ENCODE results near the gene RAB11FIP4.

RAB11FIP4 gene

GRCh38 chr17:31386542-31387075 is 4.9 kb upstream of the RAB11FIP4 start:
- in situ Hi-C loops (cut with MboI; ENCODE audit: low sequenced_read_pairs), result no loop called here

GRCh38 chr17:31387438-31387837 is 4.0 kb upstream of the RAB11FIP4 start:
- in situ Hi-C loops (cut with MboI; ENCODE audit: low sequenced_read_pairs), result no loop called here

GRCh38 chr17:31388351-31388750 is 3.1 kb upstream of the RAB11FIP4 start:
- in situ Hi-C loops (cut with MboI; ENCODE audit: low sequenced_read_pairs), result no loop called here

DNA sequence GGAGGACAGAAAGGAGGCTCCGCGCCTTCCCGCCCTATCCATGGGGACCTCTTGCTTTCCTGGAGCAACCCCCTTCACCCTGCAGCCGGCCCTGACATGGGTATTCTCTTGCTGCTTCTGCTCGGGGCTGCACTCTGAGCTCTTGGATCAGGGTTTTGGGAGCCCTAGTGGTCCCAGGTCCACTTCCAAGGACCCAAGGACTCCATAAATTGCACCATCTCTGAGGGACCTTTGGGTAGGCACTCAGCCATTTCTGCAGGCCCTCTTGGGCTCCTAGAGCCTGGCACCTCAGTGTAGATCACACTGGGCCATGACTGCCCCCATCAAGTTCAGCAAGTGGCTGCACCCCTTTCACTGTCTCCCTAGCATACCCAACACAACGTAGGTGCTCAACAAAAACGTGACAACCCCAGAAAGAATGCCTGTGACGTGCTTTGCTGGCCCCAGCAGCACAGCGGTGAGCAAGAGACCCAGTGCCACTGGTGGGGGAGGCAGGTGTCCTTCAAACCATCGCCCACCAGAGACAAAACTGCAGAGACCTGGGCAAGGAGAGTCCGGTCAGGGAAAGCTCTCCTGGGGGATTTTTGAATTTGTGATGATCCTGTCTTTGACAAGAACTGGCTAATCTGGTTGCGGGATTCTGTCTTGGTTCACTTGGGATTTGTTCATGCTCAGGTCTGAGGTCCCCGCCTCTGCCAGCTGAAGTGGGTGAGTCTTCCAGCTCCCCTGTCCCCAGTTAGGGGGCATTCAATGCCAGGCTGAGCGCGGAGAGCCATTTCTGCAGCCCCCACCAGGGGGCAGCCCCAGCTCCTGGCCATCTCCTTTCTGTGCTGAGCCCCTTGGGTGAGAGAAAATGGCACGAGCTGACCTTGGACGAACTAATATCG is 2.5 kb upstream of the RAB11FIP4 start:
- in situ Hi-C loops (cut with MboI; ENCODE audit: low sequenced_read_pairs), result no loop called here

GRCh38 chr17:31389657-31390381 is 1.7 kb upstream of the RAB11FIP4 start:
- in situ Hi-C loops (cut with MboI; ENCODE audit: low sequenced_read_pairs), result no loop called here

- in situ Hi-C loops (cut with MboI; ENCODE audit: low sequenced_read_pairs), result no loop called here
These were observed 1.1 kb upstream of the RAB11FIP4 start for GRCh38 chr17:31390426-31390747.

DNA sequence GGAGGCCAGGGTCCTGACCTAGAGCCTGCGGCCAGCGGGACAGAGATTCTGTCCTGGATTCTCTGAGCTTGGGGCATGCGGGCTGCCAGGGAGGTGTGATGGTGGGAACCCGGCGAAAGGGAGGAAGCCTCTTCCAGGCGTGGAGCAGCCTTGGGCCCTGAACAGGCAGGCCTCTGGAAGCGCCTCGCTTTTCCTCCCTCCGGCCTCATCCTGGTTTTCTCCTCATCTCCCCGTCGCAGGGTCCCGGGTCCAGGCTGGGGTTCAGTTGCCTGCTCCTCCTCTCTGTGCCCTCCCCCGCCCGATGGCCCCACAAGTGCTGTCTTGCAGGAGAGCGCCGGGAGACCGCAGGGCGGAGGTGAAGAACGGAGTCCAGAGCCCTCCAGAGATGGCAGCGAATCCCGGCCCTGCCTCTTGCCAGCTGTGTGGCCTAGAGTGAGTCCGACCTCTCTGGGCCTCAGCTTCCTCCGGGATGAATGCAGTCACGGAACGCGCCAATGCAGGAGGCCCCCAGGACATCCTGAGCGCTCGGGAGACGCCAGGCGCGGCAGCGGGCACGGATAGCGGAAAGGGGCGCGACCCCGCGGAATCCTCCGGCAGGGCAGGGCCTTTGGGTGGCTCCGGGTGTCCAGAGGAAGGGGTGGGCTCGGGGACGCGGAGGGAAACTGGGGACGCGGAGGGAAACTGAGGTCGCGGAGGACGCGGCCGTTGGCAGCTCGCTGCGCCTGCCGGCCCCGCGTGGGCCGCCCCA is 553 bp upstream of the RAB11FIP4 start:
- in situ Hi-C loops (cut with MboI; ENCODE audit: low sequenced_read_pairs), result no loop called here

DNA sequence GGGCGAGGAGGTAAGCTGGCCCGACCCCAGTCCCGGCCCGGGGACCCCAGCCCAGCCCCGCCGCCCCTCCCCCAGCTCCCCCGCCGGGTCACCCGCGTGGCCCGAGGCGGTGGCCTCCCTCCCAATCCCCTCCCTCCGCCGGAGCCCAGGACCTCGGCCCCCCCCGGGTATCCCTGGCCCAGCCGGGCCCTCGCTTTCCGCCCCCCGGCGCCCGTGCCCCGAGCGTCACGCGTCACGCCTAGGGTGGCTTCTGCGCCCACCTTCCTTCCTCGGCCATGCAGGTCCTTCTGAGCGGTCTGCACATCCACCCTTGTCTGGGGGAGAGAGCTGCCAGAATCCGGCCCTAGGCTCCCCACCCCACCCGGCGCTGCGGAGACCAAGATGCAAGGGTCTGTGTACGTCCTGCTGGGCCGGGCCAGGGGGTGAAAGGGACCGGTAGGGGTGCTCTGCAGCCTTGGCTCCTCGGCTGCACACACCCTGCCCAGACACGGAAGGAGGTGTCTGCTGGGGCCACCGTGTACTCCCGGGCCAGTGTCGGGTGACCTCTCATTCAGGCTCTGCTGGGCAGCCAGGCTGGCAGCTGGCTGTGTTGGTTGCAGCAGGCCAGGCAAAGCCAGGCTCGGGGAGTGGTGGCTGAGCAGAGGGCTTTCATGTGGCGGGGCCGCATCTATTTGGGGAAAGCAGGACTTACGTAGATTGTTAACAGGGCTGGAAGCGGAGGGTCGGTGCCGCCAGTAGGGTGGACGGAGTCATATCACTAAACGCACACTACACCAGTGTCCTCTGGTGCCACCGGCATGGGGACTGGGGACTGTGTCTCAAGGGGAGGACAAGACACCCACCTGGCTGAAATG is 754 bp downstream of the RAB11FIP4 start:
- in situ Hi-C loops (cut with MboI; ENCODE audit: low sequenced_read_pairs), result no loop called here

DNA sequence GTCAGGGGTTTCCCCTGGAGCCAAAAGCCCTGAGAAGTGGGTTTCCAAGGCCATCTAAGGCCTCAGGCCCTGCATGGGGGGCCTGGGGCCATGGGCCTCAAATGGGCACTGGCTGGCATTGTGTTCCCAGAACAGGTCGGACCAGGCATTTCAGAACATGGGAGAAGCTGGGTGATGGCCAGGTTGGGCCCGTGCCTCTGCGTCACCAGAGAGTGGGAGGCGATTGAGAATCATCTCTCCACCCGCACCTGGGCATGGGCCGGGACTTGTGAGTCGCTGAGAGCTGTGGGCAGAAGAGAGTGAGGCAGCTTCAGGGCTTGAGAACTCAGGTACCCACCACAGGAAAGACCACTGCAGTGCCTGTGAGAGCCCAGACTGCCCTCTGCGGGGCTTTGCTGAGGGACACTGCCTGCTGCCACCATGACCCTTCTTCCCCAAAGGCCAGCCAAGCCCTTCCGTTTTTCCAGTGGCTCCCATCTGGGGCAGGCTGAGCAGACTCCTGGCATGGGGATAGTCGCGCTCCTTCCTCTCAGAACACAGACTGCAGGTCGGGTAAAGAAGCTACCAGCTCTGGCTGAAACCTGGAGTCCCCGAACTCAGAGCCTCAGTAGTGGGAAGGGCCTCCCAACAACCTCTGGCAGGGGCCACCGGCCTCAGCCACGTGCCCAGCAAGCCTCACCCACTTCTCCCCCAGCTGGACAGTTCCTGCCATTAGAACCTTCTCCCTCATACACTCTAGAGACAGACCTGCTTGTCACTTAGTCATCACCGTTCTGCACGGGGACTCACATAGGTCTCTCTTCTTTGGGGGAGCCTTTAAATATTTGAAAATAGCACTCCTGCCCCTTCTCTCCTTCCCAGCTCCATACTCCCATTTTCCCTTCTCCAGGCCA is 1.6 kb downstream of the RAB11FIP4 start:
- in situ Hi-C loops (cut with MboI; ENCODE audit: low sequenced_read_pairs), result no loop called here

GRCh38 chr17:31393749-31394146 is 2.3 kb downstream of the RAB11FIP4 start:
- in situ Hi-C loops (cut with MboI; ENCODE audit: low sequenced_read_pairs), result no loop called here

- in situ Hi-C loops (cut with MboI; ENCODE audit: low sequenced_read_pairs), result no loop called here
These were observed 3.1 kb downstream of the RAB11FIP4 start for GRCh38 chr17:31394544-31394943.

DNA sequence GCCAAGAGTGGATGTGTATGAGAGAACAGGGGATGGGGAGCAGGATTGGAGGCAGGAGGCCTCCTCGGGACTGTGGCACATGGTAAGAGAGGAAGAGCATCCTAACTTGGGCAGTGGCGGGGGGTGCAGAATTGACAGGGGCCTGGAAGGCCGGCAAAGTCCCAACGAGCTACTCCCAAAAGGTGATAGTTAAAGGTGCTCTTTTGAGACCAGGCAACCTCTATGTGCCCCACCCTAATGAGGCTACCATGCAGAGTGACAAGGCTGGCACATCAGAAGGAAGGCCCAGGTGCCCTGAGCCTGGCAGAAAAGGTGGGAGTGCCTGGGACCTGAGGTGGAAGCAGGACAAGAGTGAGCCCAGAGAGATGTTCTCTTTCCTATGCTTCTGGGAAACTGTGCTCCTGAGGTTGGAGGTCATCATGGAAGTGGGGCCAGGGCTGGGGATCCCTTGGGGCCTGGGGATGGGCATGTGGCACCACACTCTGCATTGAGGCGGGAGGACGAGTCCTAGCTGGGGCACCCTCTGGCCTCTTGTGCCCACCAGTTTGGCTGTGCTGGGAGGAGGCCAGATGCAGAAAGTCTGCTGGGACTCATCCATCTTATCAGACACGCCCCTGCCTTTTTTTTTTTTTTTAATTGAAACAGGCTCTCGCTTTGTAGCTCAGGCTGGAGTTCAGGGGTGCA is 5.9 kb downstream of the RAB11FIP4 start:
- in situ Hi-C loops (cut with MboI; ENCODE audit: low sequenced_read_pairs), result no loop called here

- in situ Hi-C loops (cut with MboI; ENCODE audit: low sequenced_read_pairs), result no loop called here
These were observed 7.2 kb downstream of the RAB11FIP4 start for GRCh38 chr17:31398381-31399311.

GRCh38 chr17:31400481-31400950 is 9.0 kb downstream of the RAB11FIP4 start:
- in situ Hi-C loops (cut with MboI; ENCODE audit: low sequenced_read_pairs), result no loop called here

DNA sequence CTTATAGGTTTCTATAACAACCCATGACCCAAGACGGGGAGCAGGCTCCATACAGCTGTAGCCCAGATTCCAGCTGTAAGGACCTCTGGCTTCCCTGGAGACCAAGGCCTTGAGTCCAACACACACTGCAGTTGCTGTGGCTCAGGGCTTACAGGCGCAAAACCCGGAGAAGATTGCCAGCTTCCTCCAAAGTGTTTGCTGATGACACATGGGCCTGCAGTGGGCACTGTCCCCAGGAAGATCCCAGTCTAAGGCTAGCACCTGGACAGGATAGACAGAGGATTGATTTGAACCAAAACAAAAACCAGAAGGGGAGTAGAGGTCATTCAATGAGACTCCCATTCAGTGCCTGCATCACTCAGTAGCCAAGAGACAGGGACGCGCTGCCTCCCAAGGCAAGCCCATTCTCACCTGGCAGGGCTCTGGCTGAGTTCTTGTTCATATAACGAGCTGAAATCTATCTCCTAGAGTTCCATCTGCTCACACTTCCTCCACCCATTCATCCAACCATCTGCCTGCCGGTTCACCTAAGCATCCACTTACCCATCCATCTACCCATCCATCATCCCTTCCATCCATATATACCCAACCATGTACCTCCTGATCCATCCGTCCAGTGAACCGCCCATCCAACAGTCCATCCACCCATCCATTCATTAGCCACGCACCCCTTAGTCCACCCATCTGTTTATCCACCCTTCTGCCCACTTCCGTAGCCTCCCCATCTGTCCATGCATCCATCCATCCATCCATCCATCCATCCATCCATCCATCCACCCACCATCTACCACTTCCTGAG is 10.2 kb downstream of the RAB11FIP4 start:
- in situ Hi-C loops (cut with MboI; ENCODE audit: low sequenced_read_pairs), result no loop called here

DNA sequence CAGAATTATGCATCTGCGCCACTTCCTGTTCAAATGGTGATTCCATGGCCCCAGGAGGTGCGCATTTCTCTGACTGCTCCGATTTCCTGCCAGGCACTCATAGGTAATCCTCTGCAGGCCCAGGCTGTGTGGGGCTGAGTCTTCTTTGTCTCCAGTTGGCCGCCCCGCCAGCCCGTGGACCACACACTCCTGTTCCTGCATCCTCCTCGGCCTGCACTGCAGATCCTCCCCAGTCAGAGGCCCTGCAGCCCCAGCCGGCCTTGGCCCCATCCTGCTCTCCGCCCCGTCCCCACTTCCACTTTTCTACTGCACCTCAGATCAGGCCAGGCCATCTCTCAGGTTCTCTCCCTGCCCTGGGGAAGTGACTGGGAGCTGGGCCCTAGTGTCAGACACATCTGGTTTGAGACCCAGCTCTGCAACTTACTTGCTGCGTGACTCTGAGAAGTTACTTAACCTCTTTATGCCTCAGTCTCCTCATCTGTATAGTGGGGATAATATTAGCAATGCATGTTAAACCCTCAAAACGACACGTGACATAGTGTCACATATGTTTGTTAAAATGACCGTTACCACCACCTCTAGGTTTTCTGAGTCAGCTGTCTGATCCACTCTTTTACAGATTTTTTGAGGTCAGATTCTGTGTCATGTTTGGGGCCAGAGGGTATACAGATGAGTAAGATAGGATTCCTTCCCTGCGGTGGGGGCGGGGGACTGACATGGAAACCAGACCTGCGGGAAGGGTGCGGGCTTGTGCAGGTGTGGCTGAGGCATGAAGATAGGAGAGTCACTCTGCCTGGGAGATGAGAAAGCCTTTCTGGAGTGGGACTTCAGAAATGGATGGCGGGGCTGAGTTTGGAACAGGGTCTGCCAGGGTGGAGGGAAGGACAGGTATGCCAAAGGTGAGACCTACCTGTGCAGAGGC is 12.8 kb downstream of the RAB11FIP4 start:
- in situ Hi-C loops (cut with MboI; ENCODE audit: low sequenced_read_pairs), result no loop called here

Measured in hTERT RPE-1 (cell line).